Stimulated activated CD4-positive, alpha-beta T cell treated with anti-CD3 and anti-CD28 coated beads, Interleukin-12 subunit alpha, Interleukin-12 subunit beta, amount 100 ng/mL, for 48 hours (primary cell): ENCODE measurements around the gene RHAG.

Experiments used
- DNase-seq, 3 donors: peaks; one replicate each; pipeline ENCODE4 v3.0.0-alpha.2; 2020; ENCODE audit warnings: low read depth in 2 of 3, low spot score in 1 of 3

RHAG gene

GRCh38 chr6:49565261-49565660, 71.4 kb downstream of the RHAG start:
- DNase-seq, result no peak

- DNase-seq, result no peak
These were observed 72.1 kb downstream of the RHAG start for GRCh38 chr6:49564552-49564951.

- DNase-seq, result no peak
These were observed 73.4 kb downstream of the RHAG start for GRCh38 chr6:49563006-49563886.

GRCh38 chr6:49558238-49558637, 78.4 kb downstream of the RHAG start:
- DNase-seq, result no peak

GRCh38 chr6:49557177-49557576, 79.5 kb downstream of the RHAG start:
- no peak for DNase-seq

- no peak for DNase-seq
These were observed 80.2 kb downstream of the RHAG start for GRCh38 chr6:49556429-49556837.

GRCh38 chr6:49555951-49556350, 80.7 kb downstream of the RHAG start:
- no peak for DNase-seq
